NCI-H524 (cell line): ENCODE results near the gene WAS.
"Not testable (repeated sequence)": the region's sequence is repeated elsewhere in the genome, so short reads cannot be mapped to it uniquely, and the experiment has no call there.

ENCODE experiments used
- DNase-seq, 2 experiments: peaks; one replicate each; lab custom pipeline; 2025; lab: John Stamatoyannopoulos, UW

The WAS gene

GRCh38 chrX:48683411-48683982, at the start of gene WAS:
TSS of gene WAS (plus strand) at chrX:48683799. CDS start at chrX:48683854, 55 bp downstream.
- DNase-seq: no peak

GRCh38 chrX:48636301-48636700, 47.3 kb upstream of the WAS start:
- no peak for DNase-seq

- no peak for DNase-seq
Measured at GRCh38 chrX:48636776-48637175, 46.8 kb upstream of the WAS start.

- DNase-seq: no peak
Measured at GRCh38 chrX:48645669-48646068, 37.9 kb upstream of the WAS start.

GRCh38 chrX:48648336-48648751, 35.3 kb upstream of the WAS start:
- peak; percentile 81 to 95 for DNase-seq

GRCh38 chrX:48649102-48649501, 34.5 kb upstream of the WAS start:
- DNase-seq: no peak

GRCh38 chrX:48652055-48652579, 31.5 kb upstream of the WAS start:
- DNase-seq: not testable (repeated sequence)

DNA sequence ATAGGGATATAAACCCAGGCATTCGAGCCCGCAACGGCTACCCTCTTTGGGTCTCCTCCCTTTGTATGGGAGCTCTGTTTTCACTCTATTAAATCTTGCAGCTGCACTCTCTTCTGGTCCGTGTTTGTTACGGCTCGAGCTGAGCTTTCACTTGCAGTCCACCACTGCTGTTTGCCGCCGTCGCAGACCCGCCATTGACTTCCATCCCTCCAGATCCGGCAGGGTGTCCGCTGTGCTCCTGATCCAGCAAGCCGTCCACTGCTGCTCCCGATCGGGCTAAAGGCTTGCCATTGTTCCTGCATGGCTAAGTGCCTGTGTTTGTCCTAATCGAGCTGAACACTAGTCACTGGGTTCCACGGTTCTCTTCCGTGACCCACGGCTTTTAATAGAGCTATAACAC, 28.9 kb upstream of the WAS start:
- not testable (repeated sequence) for DNase-seq

DNA sequence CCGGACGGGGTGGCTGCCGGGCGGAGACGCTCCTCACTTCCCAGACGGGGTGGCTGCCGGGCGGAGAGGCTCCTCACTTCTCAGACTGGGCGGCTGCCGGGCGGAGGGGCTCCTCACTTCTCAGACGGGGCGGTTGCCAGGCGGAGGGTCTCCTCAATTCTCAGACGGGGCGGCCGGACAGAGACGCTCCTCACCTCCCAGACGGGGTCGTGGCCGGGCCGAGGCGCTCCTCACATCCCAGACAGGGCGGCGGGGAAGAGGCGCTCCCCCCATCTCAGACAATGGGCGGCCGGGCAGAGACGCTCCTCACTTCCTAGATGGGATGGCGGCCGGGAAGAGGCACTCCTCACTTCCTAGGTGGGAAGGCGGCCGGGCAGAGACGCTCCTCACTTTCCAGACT, 23.9 kb upstream of the WAS start:
- DNase-seq: not testable (repeated sequence)

GRCh38 chrX:48663241-48663640, 20.4 kb upstream of the WAS start:
- DNase-seq: no peak

GRCh38 chrX:48664156-48664555, 19.4 kb upstream of the WAS start:
- no peak for DNase-seq

DNA sequence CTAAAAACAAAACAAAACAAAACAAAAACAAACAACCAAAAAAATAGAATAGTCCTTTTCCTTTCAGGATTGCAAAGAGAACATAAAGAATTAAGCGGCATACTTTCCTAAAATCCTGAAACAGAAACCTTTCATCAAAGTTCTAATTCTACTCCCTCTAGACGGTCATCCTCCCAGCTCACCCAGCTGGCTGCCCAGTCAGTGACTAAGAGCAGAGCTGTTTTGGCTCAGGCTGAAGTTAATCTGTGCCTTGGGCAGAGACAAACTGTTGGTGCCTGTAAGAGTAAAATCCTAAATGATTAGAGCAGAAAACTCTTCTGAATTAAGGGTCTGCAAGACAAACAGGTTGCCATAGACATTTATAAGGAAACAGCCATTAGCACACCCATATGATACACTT, 17.6 kb upstream of the WAS start:
- DNase-seq: no peak

DNA sequence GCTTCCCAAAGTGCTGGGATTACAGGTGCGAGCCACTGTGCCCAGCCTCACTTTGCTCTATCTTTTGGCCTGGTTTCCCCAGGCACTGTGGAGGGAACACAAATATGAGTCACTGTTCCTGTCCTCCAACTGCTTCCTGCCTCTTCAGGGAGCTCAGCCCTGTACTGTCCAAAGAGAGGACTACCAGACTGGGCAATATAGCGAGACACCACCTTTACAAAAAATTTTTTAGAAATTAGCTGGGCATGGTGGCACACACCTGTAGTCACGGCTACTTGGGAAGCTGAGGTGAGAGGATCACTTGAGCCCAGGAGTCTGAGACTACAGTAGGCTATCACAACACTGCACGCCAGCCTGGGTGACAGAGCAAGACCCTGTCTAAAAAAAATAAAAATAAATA, 16.9 kb upstream of the WAS start:
- DNase-seq: no peak

DNA sequence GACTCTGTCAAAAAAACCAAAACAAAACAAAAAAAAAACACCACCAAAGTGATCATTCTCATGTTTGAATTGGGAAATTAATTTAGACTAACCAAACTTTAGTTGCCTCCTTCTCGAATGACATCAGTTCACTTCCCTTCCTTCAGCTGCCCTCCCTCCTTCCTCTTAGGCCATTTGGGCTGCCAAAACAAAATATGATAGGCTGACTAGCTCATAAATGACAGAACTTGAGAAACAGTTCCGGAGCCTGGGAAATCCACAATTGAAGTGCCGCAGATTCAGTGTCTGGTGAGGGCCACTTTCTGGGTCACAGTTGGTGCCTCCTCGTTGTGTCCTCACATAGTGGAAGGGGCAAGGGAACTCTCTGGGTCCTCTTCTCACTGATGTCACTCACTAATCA, 16.1 kb upstream of the WAS start:
- DNase-seq: no peak

DNA sequence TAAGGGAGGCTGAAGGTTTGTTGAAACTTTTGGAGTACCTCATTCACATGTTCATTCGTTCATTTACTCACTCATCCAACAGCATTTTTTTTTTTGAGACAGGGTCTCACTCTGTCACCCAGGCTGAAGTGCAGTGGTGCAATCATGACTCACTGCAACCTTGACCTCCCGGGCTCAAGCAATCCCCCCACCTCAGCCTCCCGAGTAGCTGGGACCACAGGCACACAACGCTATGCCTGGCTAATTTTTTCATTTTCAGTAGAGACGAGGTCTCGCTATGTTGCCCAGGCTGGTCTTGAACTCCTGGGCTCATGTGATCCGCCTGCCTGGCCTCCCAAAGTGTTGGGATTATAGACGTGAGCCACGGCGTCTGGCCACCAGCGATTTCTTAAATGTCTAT, 15.4 kb upstream of the WAS start:
- DNase-seq: not testable (repeated sequence)

DNA sequence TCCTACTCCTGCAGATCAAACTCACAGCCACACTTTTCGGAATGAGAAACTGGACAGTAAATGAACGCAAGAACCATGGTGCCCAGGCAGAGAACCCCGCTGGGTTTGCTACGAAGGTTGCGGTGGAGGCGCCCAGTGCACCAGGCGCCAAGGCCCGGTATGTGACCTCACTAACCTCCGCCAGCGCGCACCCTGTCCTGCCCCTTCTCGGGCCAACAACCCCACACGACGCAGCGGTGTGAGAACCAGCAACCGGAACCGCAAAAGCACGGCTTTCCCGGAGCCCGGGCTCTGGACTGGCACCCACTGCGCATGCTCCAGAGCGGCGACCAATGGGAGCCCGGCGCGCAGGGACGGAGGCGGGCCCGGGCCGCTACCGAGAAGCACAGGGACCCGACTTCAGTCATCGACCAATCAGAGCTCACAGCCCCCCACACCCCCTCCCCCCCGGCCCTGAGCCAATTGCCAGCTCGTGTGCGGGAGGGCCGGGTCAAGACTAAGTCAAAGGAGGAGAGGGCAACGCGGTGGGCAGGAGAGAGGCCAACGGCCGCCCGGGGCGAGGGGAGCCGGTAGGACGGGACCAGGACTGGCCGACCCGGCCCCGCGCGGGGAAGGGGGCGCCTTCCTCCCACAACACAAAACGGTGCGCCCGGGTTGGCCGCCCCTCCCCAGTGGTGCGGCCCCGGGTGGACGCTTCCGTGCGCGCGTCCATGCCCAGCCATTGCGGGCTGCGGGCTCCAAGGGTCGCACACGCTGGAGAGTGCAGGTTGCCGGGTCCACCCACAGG, 7.3 kb upstream of the WAS start:
- DNase-seq: peak; percentile 88 to 95

- no peak for DNase-seq
Measured at GRCh38 chrX:48676893-48677270, 6.7 kb upstream of the WAS start.

DNA sequence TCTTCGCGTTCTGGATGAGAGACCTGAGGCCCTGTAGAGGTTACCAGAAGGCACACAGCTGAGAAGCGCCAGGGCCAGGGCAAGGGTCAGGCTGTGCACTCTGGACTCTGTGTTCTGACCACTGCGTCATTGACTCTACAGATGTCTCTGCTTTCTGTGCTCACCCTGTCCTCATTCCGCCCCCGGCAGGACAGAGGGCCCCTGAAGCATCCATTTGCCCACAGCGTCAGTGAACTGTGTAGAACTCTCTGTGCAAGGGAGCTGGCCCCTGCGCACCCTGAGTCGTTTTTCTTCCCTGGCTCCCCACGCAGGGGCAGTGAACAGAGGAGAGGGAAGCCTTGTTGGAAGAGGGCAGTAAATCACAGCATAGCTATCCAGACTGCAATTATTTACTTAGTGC, 6.1 kb upstream of the WAS start:
- no peak for DNase-seq

DNA sequence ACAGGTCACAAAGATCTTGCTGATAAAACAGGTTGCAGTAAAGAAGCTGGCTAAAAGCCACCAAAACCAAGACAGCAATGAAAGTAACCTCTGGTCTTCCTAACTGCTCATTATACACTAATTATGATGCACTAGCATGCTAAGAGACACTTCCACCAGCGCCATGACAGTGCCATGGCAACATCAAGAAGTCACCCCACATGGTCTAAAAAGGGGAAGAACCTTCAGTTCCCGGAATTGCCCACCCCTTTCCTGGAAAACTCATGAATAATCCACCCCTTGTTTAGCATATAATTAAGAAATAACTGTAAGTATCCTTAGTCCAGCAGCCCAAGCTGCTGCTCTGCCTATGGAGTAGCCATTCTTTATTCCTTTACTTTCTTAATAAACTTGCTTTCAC, 3.1 kb upstream of the WAS start:
- DNase-seq: not testable (repeated sequence)

DNA sequence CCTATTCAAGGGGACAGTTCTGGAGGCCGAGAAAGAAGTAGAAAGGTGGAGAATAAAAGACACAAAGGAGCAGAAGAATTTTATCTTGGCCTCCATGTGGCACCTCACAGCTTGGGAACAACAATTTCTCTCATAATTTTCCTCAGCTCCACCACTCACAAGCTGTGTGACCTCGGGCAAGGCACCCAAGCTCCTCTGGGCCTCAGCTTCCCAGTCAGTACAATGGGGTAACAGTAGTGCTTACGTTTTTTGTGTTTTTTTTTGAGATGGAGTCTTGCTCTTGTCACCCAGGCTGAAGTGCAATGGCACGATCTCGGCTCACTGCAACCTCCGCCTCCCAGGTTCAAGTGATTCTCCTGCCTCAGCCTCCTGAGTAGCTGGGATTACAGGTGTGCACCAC, 2.7 kb upstream of the WAS start:
- not testable (repeated sequence) for DNase-seq

- DNase-seq: no peak
Measured at GRCh38 chrX:48681539-48682183, 1.9 kb upstream of the WAS start.

DNA sequence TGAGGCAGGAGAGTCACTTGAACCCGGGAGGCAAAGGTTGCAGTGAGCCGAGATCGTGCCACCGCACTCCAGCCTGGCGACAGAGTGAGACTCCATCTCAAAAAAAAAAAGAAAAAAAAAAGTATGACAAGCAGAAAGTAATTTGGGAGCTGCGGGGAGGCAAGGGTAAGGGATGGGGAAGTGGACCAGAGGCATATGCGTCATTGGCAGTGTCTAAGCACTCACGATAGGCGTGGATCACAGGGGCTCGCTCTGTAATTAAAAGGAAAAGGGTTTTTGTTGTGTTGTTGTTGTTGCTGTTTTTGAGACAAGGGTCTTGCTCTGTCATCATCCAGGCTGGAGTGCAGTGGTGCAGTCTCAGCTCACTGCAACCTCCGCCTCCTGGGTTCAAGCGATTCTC, 804 bp upstream of the WAS start:
- not testable (repeated sequence) for DNase-seq

GRCh38 chrX:48684134-48684533, 535 bp downstream of the WAS start:
- DNase-seq: no peak
